ENCODE measurements around the gene ITM2B. TPM values are rescaled to one million over a fixed set of nuclear protein-coding genes. Genes with fewer than 3 reads are reported as not detected.

Gene ITM2B
- total and polyA plus RNA-seq, 10 of the 15 experiments (the other 5 are each of a cell fraction or from before 2014, with no cell fraction given), result 2.5 to 18.1 (median 4.9) TPM

DNA sequence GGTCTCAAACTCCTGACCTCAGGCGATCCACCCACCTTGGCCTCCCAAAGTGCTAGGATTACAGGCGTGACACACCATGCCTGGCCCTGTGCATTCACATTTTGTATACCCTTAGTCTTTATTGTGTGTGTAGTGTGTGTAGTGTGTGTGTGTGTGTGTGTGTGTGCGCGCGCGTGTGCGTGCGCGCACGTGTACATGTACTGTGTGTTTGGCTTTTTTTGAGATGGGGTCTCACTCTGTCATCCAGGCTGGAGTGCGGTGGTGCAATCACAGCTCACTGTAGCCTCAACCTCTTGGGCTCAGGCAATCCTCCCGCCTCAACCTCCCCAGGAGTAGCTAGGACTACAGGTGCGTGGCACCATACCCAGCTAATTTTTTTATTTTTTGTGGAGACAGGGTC lies 22.1 kb downstream of the ITM2B start:
- Histone ChIP-seq H3K9ac (ENCODE audit: control insufficient read depth, insufficient read depth, low read length) (no peak overlapping the region), H3K4me1 (ENCODE audit: control insufficient read depth, insufficient read depth, low read length) (no peaks in the 10 kb centered on the region), H3K36me3 (ENCODE audit: control insufficient read depth in 2 of 2, insufficient read depth in 2 of 2, low read length in 1 of 2) (no peaks in the 10 kb centered on the region), H3K9me3 (replicated peaks; ENCODE audit: control insufficient read depth, insufficient read depth, low read length) (no peaks in the 10 kb centered on the region), H3K4me3 (no peak overlapping the region), H3K27me3 (replicated peaks in 1 of 2; ENCODE audit: control insufficient read depth in 2 of 2, insufficient read depth in 2 of 2, low read length in 1 of 2) (no peaks in the 10 kb centered on the region), H2AFZ (ENCODE audit: control insufficient read depth, low read depth, low read length) (no peak overlapping the region), H3K27ac (ENCODE audit: control insufficient read depth, insufficient read depth) (no peak overlapping the region), H3K4me2 (ENCODE audit: control insufficient read depth, insufficient read depth) (no peak overlapping the region), H3K79me2 (ENCODE audit: control insufficient read depth, insufficient read depth, low read length) (no peaks in the 10 kb centered on the region), H4K20me1 (ENCODE audit: control insufficient read depth, insufficient read depth) (no peaks in the 10 kb centered on the region)
- in situ Hi-C loops (cut with MboI), result no loop called here
- POLR2A ChIA-PET, result no interaction called here
- TF ChIP-seq MEF2A (IDR thresholded peaks at IDR 0.05; ENCODE audit: insufficient read depth, low read depth, low read length) (no peak), ZNF384 (IDR thresholded peaks at IDR 0.05; ENCODE audit: borderline replicate concordance, low read depth, low read length) (no peak), TCF7 (IDR thresholded peaks at IDR 0.05; ENCODE audit: borderline replicate concordance) (no peak), SREBF2 (IDR thresholded peaks at IDR 0.05; ENCODE audit: low read length) (no peak), MYB (IDR thresholded peaks at IDR 0.05; ENCODE audit: borderline replicate concordance, low read depth, low read length) (no peak), ZSCAN29 (IDR thresholded peaks at IDR 0.05) (no peak), CBFB (IDR thresholded peaks at IDR 0.05; ENCODE audit: low read depth) (no peak), BCLAF1 (IDR thresholded peaks at IDR 0.05) (no peak), HDAC6 (IDR thresholded peaks at IDR 0.05; ENCODE audit: unreplicated experiment) (no peak), MEF2B (IDR thresholded peaks at IDR 0.05; ENCODE audit: partially characterized antibody, poor library complexity, severe bottlenecking) (no peak), BRCA1 (IDR thresholded peaks at IDR 0.05; ENCODE audit: low read depth, low read length) (no peak)
- 86% methylated on average over 13 of the region's 13 CpGs for WGBS (ENCODE audit: insufficient coverage, insufficient replicate concordance, low lambda C conversion rate, missing lambda C conversion rate)
- no TSS peak for BruUV-seq (replicated peaks)
- no peak for ATAC-seq
- intact Hi-C loops (cut with micrococcal nuclease; ENCODE audit: unreplicated experiment), result no loop called here
- RAD21 ChIA-PET (ENCODE audit: unreplicated experiment), result no interaction called here
- no peak for FAIRE-seq
- DNase-seq (ENCODE audit: low read depth, low spot score), result no peak
- CTCF ChIA-PET, result no interaction called here
- SMC1A ChIA-PET (ENCODE audit: uncharacterized antibody, unreplicated experiment), result no interaction called here

Measured in GM12878 (cell line).